A549 treated with AZD9567 at 1 μM for 4 hours (cell line): Measurements from ENCODE around the gene CCDC14. TPM values are rescaled to one million over a fixed set of nuclear protein-coding genes. Genes with fewer than 3 reads are reported as not detected.

Experiments used
- total RNA-seq: library from RNA; stranded (reverse); fragments of 200-300 nt; extraction: Qiagen RNA extraction; gene quantifications from 5 replicates; pipeline ENCODE4 v1.2.3, GENCODE V29; 2022; ENCODE audit not compliant: insufficient read depth

Gene CCDC14, protein sequence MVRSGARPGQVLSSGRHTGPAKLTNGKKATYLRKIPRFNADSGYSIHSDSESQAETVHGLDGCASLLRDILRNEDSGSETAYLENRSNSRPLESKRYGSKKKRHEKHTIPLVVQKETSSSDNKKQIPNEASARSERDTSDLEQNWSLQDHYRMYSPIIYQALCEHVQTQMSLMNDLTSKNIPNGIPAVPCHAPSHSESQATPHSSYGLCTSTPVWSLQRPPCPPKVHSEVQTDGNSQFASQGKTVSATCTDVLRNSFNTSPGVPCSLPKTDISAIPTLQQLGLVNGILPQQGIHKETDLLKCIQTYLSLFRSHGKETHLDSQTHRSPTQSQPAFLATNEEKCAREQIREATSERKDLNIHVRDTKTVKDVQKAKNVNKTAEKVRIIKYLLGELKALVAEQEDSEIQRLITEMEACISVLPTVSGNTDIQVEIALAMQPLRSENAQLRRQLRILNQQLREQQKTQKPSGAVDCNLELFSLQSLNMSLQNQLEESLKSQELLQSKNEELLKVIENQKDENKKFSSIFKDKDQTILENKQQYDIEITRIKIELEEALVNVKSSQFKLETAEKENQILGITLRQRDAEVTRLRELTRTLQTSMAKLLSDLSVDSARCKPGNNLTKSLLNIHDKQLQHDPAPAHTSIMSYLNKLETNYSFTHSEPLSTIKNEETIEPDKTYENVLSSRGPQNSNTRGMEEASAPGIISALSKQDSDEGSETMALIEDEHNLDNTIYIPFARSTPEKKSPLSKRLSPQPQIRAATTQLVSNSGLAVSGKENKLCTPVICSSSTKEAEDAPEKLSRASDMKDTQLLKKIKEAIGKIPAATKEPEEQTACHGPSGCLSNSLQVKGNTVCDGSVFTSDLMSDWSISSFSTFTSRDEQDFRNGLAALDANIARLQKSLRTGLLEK
- 19.4 to 23.4 TPM (median 21.5 TPM) in 5 replicates for total RNA-seq

DNA sequence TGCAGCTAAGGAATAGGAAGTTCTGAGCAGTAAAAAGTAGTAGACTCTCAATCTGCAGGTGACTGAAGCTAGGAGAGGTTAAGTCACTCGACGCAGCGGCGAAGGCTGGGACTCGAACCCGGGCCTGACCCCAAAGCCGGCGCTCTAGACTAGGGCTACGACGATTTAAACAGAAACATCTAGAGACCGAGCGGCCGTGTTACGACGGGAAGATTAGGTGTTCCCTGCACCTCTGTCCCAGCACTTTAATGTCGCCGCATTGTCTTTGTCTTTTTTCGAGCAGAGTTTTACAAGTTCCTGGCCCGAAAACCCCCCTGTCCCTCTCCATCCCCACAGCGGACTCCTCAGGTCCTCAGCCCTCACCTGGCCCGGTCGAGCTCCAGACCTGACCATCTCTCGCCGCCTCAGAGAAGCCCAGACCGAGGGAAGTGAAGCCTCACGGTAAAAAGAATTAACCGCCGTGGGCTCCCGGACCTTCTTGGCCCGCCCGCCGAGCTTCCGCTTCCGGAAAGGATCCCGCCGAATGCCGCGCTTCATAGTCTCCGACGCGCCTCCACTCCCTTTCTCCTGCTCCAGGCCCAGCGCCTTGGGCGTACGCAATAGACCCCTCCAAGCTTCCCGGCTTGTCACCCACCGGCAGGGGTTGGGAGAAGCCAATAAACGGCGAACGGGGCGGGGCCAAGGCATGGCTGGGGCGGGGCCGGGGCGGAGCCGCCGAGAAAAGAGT lies at the start of gene CCDC14:
CCDC14 (minus strand) TSS at position 449 of the 727 bp plus-strand sequence; CDS start at position 393, 56 bp downstream.

GRCh38 chr3:123991730-123992588 lies 30.9 kb upstream of the CCDC14 start, which contains the start of gene ROPN1:
Gene ROPN1, minus strand, starts transcription at chr3:123992124. Its CDS starts 11,643 bp downstream, at chr3:123980481.

GRCh38 chr3:123884203-123884831 lies 76.7 kb downstream of the CCDC14 start, which contains the start of gene MYLK:
Gene MYLK, minus strand, starts transcription at chr3:123884332. Its CDS starts 90,491 bp downstream, at chr3:123793841.

Other genes starting within 250 kb of the CCDC14 start
- 11.9 to 19.9 TPM (median 12.8 TPM) in 5 replicates for gene MYLK, start 76.9 kb downstream of the CCDC14 start, total RNA-seq
- not detected in 5 replicates for gene ROPN1, start 30.9 kb upstream of the CCDC14 start, total RNA-seq
- gene KALRN, start 72.1 kb upstream of the CCDC14 start, total RNA-seq = 1.4 to 2.1 TPM (median 1.7 TPM) in 5 replicates